HCT116 (cell line): ENCODE measurements around the gene SRSF7. TPM values are rescaled to one million over a fixed set of nuclear protein-coding genes. Genes with fewer than 3 reads are reported as not detected.

ENCODE experiments used
- ATAC-seq: fragments of 200-7000 bp; cut with Tn5 transposase; 2 replicates; pipeline ENCODE4 v1.9.1; 2020; ENCODE audit warnings: mild to moderate bottlenecking, moderate library complexity
- BruUV-seq: library from RNA; stranded (reverse); fragments of 400-500 nt; replicated peaks from 2 replicates; lab custom pipeline; 2021; lab: Mats Ljungman, UMichigan
- CTCF ChIA-PET: fragments of 300-600 bp; sonication (Branson Sonifier 250); formaldehyde crosslinking; loops from one replicate; lab custom pipeline; 2021; ENCODE audit warnings: antibody characterized with exemption; lab: Charles Lee
- POLR2A ChIA-PET: fragments of 300-600, 350-600 bp; sonication (Branson Sonifier 250); formaldehyde crosslinking; loops from one replicate; lab custom pipeline; 2021; ENCODE audit warnings: antibody characterized with exemption; lab: Charles Lee
- RAD21 ChIA-PET, 2 experiments: fragments of 300-600 bp; sonication (Branson Sonifier 250); formaldehyde crosslinking; loops; one replicate each; lab custom pipeline; 2023; ENCODE audit warnings: low total read pairs in 2 of 2; ENCODE audit not compliant: uncharacterized antibody in 2 of 2, unreplicated experiment in 2 of 2, low non-redundant PET in 1 of 2; lab: Charles Lee
- DNase-seq: peaks from one replicate; pipeline ENCODE4 v3.0.0-alpha.2; 2010; ENCODE audit warnings: low read depth, low spot score
- H2AFZ ChIP-seq: fragments of 200-600 bp; shearing (Covaris generic), sonication (generic); 2 replicates; pipeline ENCODE4 v1.6.1; 2017; ENCODE audit warnings: low read depth, mixed run types, mixed read lengths, antibody characterized with exemption, low read length; ENCODE audit not compliant: poor library complexity, severe bottlenecking
- H3K27ac ChIP-seq: 2 replicates; pipeline ENCODE4 v1.5.1; 2012; ENCODE audit warnings: low read depth, low read length
- H3K27me3 ChIP-seq: fragments of 200-600 bp; sonication (generic); 2 replicates; pipeline ENCODE4 v1.6.1; 2016; ENCODE audit warnings: mixed run types, low read length, mixed read lengths; ENCODE audit not compliant: insufficient read depth
- H3K36me3 ChIP-seq, 2 experiments: fragments of 200-500 bp in 1 of 2; fragments of 200-600 bp in 1 of 2; sonication (Bioruptor generic) in 1 of 2; sonication (generic) in 1 of 2; 2 replicates each; pipeline versions ENCODE4 v1.5.1 to v1.6.1; 2014 to 2016; ENCODE audit warnings: low read length in 2 of 2, inconsistent platforms in 1 of 2, mixed read lengths in 1 of 2, mixed run types in 1 of 2; ENCODE audit not compliant: insufficient read depth in 2 of 2, control insufficient read depth in 1 of 2
- H3K4me1 ChIP-seq, 2 experiments: fragments of 200-600 bp in 1 of 2; sonication (generic) in 1 of 2; 2 replicates each; pipeline versions ENCODE4 v1.5.1 to v1.6.1; 2012 to 2017; ENCODE audit warnings: low read length in 2 of 2, inconsistent platforms in 1 of 2, mild to moderate bottlenecking in 1 of 2, mixed read lengths in 1 of 2, mixed run types in 1 of 2, moderate library complexity in 1 of 2; ENCODE audit not compliant: insufficient read depth in 2 of 2, control insufficient read depth in 1 of 2
- H3K4me2 ChIP-seq: fragments of 200-600 bp; sonication (generic); 2 replicates; pipeline ENCODE4 v1.6.1; 2017; ENCODE audit warnings: mixed run types, low read length, mixed read lengths
- H3K4me3 ChIP-seq, 2 experiments: fragments of 200-600 bp in 1 of 2; sonication (generic) in 1 of 2; replicated peaks in 1 of 2; 2 replicates each; pipeline ENCODE4 v1.5.1; 2011 to 2016; ENCODE audit warnings: low read length in 2 of 2, control low read depth in 1 of 2, low read depth in 1 of 2, mild to moderate bottlenecking in 1 of 2, mixed read lengths in 1 of 2, mixed run types in 1 of 2
- H3K79me2 ChIP-seq: fragments of 200-600 bp; sonication (generic); 2 replicates; pipeline ENCODE4 v1.6.1; 2017; ENCODE audit warnings: mild to moderate bottlenecking, mixed run types, low read length, moderate library complexity, mixed read lengths; ENCODE audit not compliant: insufficient read depth
- H3K9ac ChIP-seq: fragments of 200-600 bp; sonication (generic); 2 replicates; pipeline ENCODE4 v1.6.1; 2016; ENCODE audit warnings: low read length, mixed read lengths
- H3K9me2 ChIP-seq: fragments of 200-600 bp; sonication (generic), shearing (Covaris generic); 2 replicates; pipeline ENCODE4 v1.6.1; 2017; ENCODE audit warnings: mixed run types, mild to moderate bottlenecking, moderate library complexity; ENCODE audit not compliant: insufficient read depth
- H3K9me3 ChIP-seq, 2 experiments: fragments of 200-500 bp in 1 of 2; fragments of 200-600 bp in 1 of 2; sonication (Bioruptor generic) in 1 of 2; sonication (generic) in 1 of 2; 2 replicates each; pipeline ENCODE4 v1.6.1; 2014 to 2017; ENCODE audit warnings: low read length in 2 of 2, mixed read lengths in 2 of 2, inconsistent platforms in 1 of 2, low read depth in 1 of 2, mild to moderate bottlenecking in 1 of 2, mixed run types in 1 of 2, moderate library complexity in 1 of 2; ENCODE audit not compliant: control insufficient read depth in 1 of 2, insufficient read depth in 1 of 2
- H4K20me1 ChIP-seq: fragments of 200-600 bp; sonication (generic), shearing (Covaris generic); 2 replicates; pipeline ENCODE4 v1.6.1; 2017; ENCODE audit warnings: mixed run types, mild to moderate bottlenecking, moderate library complexity; ENCODE audit not compliant: insufficient read depth
- ELF1 ChIP-seq: IDR thresholded peaks from 2 replicates; pipeline ENCODE4 v1.6.1; 2012; ENCODE audit warnings: low read depth, borderline replicate concordance
- JUND ChIP-seq: IDR thresholded peaks from 2 replicates; pipeline ENCODE4 v1.6.1; 2012
- SIN3A ChIP-seq: IDR thresholded peaks from 2 replicates; pipeline ENCODE4 v1.6.1; 2012; ENCODE audit warnings: low read depth
- TCF7L2 ChIP-seq: IDR thresholded peaks from 2 replicates; pipeline ENCODE4 v1.7.0; 2011; ENCODE audit warnings: borderline replicate concordance, inconsistent platforms; ENCODE audit not compliant: insufficient read depth, insufficient read length; ENCODE audit errors: extremely low read depth
- ZNF274 ChIP-seq: fragments of 200-500 bp; sonication (Bioruptor generic); IDR thresholded peaks from 2 replicates; pipeline ENCODE4 v1.6.1; 2014; ENCODE audit warnings: mild to moderate bottlenecking, low read depth, low read length, inconsistent platforms
- intact Hi-C: fragments of 100-400 bp; cut with micrococcal nuclease; formaldehyde crosslinking; loops from 2 replicates; pipeline ENCODE4 v1.10.0; 2022
- total RNA-seq: library from RNA; stranded (reverse); gene quantifications from one replicate; pipeline ENCODE4 v1.2.1, GENCODE V29; 2021; ENCODE audit not compliant: unreplicated experiment
- TF ChIP-seq, protein P1 (sequence below): IDR thresholded peaks from 2 replicates; pipeline ENCODE4 v1.6.1; 2012

SRSF7 gene
- total RNA-seq, 1 experiment from 2014 or later, result 215 TPM

DNA sequence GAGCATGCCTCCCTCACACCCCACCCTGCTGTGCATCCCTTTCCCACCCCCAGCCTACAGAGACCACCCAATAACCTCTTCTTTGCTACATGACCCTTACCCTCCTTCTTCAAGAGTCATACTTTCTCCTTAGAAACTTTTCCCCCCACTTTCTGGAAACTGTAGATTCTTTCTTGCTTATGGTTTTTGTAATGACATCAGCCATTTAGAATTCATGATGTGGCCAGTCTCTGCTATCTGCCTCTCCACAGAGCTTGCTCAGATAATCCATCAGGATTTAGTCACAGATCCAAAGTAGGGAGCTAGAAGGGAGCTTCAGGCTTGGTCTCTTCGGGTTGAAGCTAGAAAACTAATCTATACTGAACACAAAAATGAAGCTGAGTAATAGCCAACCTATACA is 48.7 kb downstream of the SRSF7 start:
- DNase-seq (no peak), ATAC-seq (no peak)
- Histone ChIP-seq H3K9ac (no peak overlapping the region), H3K79me2 (no peaks in the 10 kb centered on the region), H3K9me3 (no peaks in the 10 kb centered on the region), H3K4me2 (no peak overlapping the region), H3K4me1 (no peaks in the 10 kb centered on the region), H3K4me3 (no peak overlapping the region), H3K27me3 (no peaks in the 10 kb centered on the region), H3K36me3 (no peaks in the 10 kb centered on the region), H3K9me2 (no peaks in the 10 kb centered on the region), H2AFZ (no peak overlapping the region), H3K27ac (no peak overlapping the region), H4K20me1 (no peaks in the 10 kb centered on the region)
- ChIA-PET CTCF (no interaction called here), POLR2A (interaction anchor here (1.0 kb wide), 1 partner anchor 49 kb away, joined by 3 read pairs; the partner anchor contains the start of gene SRSF7), RAD21 (no interaction called here)
- TF ChIP-seq ELF1 (no peak), TCF7L2 (no peak), JUND (no peak)
- TF ChIP-seq, protein P1, sequence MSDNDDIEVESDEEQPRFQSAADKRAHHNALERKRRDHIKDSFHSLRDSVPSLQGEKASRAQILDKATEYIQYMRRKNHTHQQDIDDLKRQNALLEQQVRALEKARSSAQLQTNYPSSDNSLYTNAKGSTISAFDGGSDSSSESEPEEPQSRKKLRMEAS, result no peak
- BruUV-seq, result no TSS peak
- intact Hi-C loops, result no loop called here

DNA sequence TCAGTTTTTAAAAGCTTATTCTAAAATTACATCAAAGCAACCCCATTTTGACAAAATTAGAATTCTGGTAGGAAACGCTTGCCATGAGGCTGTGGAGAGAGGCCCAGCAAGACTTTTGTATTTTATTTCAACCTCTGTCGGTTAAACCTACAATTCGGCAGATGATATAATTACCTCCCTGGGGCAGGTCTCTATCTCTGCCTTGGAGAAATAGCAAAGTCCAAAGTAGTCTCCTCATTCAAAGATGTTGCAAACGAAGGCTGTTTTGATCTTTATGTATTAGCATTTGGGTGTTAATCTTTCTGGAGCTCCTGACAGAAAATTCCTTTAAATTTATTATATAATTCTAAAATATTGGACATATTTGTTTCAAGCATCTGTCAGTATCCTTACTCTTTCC is 49.6 kb downstream of the SRSF7 start:
- no peak overlapping the region for H3K27ac ChIP-seq
- ChIA-PET POLR2A (no interaction called here), CTCF (no interaction called here), RAD21 (no interaction called here)
- no peak overlapping the region for H3K4me2 ChIP-seq
- TF ChIP-seq ZNF274 (no peak), SIN3A (no peak)
- H3K9me2 ChIP-seq, result no peaks in the 10 kb centered on the region
- intact Hi-C loops, result no loop called here
- BruUV-seq, result no TSS peak
- DNase-seq (no peak), ATAC-seq (no peak)
- no peaks in the 10 kb centered on the region for H3K36me3 ChIP-seq
- no peaks in the 10 kb centered on the region for H3K4me1 ChIP-seq
- H3K9ac ChIP-seq, result no peak overlapping the region
- no peaks in the 10 kb centered on the region for H3K79me2 ChIP-seq
- H3K27me3 ChIP-seq, result no peaks in the 10 kb centered on the region
- H2AFZ ChIP-seq, result no peak overlapping the region
- no peak overlapping the region for H3K4me3 ChIP-seq
- no peaks in the 10 kb centered on the region for H4K20me1 ChIP-seq
- H3K9me3 ChIP-seq, result no peaks in the 10 kb centered on the region
